Stimulated activated CD4-positive, alpha-beta T cell treated with anti-CD3 and anti-CD28 coated beads, Interleukin-2, amount 100 ng/mL, for 24 hours (primary cell): ENCODE data around the gene ATL1.
"Not testable (repeated sequence)": the region's sequence is repeated elsewhere in the genome, so short reads cannot be mapped to it uniquely, and the experiment has no call there.

Experiments used
- DNase-seq, 2 donors: peaks; one replicate each; pipeline ENCODE4 v3.0.0-alpha.2; 2020

The ATL1 gene

GRCh38 chr14:50664579-50664978, 104.6 kb downstream of the ATL1 start:
- DNase-seq, result not testable (repeated sequence)

- DNase-seq, result not testable (repeated sequence)
Observed at GRCh38 chr14:50665300-50665699, 105.4 kb downstream of the ATL1 start.

GRCh38 chr14:50666772-50667683, 107.1 kb downstream of the ATL1 start:
- peak in 1 of 2 donors; percentile 20 for DNase-seq

DNA sequence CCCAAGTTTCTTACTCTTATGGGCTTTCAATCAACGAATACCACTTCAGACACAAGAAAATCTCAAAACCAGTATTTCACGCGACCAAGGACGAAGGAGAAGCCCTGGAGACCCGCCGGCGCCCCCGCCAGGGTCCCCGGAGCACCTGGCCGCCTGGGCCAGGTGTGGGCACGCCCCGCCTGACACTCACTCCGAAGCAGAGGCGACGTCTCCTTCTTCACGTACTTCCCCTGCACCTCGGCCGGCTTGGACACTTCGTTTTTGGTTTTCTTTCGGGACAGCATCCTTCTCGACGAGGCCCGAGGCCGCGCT, 107.7 kb downstream of the ATL1 start:
- peak in 1 of 2 donors; percentile 21 for DNase-seq

- peak; percentile 60 to 63 for DNase-seq
Observed at GRCh38 chr14:50667996-50668825, 108.3 kb downstream of the ATL1 start, which contains the start of gene SAV1. SAV1 (minus strand) TSS chr14:50668306; CDS start chr14:50667967, 339 bp downstream.

GRCh38 chr14:50668826-50669143, 108.8 kb downstream of the ATL1 start:
- DNase-seq, result no peak

- DNase-seq, result no peak
Observed at GRCh38 chr14:50669441-50669986, 109.6 kb downstream of the ATL1 start.

DNA sequence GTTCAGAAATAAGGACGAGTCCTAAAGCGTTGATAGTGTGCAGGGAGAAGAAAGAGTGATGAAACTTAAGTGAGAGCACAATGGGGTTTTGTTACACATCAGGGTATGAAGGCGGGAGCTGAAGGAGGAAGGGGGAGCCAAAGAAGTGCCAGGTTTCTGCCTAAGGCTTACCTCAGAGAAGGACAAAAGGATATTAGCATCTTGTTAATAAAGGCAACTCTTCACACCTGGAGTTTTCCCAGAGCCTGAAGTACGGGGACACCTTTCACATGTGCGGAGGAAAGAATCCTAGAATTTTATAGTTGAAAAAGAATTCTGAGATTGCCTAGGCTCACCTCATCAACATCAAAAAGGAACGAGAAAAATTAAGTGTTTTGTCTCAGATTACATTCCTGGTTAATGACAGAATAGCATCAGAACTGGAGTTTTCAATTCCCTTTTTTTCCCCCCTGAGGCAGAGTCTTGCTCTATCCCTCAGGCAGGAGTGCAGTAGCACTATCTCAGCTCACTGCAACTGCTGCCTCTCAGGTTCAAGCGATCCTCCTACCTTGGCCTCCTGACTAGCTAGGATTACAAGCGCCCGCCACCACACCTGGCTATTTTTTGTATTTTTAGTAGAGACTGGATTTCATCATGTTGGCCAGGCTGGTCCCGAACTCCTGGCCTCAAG, 110.4 kb downstream of the ATL1 start:
- DNase-seq, result no peak

- DNase-seq, result no peak
Observed at GRCh38 chr14:50670866-50671256, 110.9 kb downstream of the ATL1 start.

- DNase-seq, result no peak
Observed at GRCh38 chr14:50675597-50675996, 115.7 kb downstream of the ATL1 start.

- no peak for DNase-seq
Observed at GRCh38 chr14:50676814-50677516, 117.0 kb downstream of the ATL1 start.

- DNase-seq, result no peak
Observed at GRCh38 chr14:50677527-50678063, 117.7 kb downstream of the ATL1 start.

- DNase-seq, result no peak
Observed at GRCh38 chr14:50678163-50678562, 118.2 kb downstream of the ATL1 start.

DNA sequence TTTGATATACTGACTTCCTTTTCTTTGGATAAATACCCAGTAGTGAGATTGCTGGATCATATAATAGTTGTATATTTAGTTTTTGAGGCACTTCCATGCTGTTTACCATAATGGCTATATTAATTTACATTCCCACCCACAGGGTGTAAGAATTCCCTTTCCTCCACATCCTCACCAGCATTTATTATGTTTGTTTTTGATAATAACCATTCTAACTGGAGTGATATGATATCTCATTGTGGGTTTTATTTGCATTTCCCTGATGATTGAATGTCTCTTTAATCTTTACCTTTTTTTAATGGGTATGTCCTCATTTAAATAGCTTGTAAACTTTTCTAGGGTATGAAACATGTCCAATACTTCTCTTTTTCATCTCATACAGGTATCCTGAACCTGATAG, 119.7 kb downstream of the ATL1 start:
- DNase-seq, result no peak
